ENCODE data around the gene MS4A6A.

MS4A6A gene

GRCh38 chr11:60165951-60166350, 16.9 kb downstream of the MS4A6A start:
- no peak overlapping the region for H3K4me3 ChIP-seq
- TF ChIP-seq, protein P1, sequence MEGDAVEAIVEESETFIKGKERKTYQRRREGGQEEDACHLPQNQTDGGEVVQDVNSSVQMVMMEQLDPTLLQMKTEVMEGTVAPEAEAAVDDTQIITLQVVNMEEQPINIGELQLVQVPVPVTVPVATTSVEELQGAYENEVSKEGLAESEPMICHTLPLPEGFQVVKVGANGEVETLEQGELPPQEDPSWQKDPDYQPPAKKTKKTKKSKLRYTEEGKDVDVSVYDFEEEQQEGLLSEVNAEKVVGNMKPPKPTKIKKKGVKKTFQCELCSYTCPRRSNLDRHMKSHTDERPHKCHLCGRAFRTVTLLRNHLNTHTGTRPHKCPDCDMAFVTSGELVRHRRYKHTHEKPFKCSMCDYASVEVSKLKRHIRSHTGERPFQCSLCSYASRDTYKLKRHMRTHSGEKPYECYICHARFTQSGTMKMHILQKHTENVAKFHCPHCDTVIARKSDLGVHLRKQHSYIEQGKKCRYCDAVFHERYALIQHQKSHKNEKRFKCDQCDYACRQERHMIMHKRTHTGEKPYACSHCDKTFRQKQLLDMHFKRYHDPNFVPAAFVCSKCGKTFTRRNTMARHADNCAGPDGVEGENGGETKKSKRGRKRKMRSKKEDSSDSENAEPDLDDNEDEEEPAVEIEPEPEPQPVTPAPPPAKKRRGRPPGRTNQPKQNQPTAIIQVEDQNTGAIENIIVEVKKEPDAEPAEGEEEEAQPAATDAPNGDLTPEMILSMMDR (IDR thresholded peaks at IDR 0.05): no peak
- no peaks in the 10 kb centered on the region for H3K4me1 ChIP-seq
- DNase-seq: no peak
- H3K9me3 ChIP-seq: peaks cover 0 to 5% (median 0%) of the 10 kb centered on the region in 3 donors
- H3K36me3 ChIP-seq: no peaks in the 10 kb centered on the region
- H3K27me3 ChIP-seq: no peaks in the 10 kb centered on the region
- intact Hi-C loops (cut with DNase I; ENCODE audit: low total_unique reads): no loop called here
- H3K27ac ChIP-seq: no peak overlapping the region

DNA sequence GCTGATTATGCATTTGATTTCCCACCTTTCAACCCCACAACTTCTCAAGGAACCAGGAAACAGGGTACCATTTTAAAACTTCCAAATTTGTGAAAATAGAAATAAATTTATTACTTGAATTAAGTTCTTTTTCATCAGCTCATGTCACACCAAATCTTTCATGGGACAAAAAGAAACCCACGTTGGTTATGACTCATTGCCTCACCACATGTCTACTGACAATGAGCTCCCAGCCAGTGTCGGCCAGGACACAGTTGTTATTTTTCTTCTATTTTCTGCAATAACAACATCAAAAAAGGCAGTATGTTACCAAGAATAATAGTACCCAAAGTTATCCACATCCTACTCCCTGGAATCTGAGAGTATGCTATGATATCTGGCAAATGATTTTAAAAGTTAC, 17.3 kb downstream of the MS4A6A start:
- H3K27ac ChIP-seq: no peak overlapping the region
- intact Hi-C loops (cut with DNase I; ENCODE audit: low total_unique reads): no loop called here
- H3K4me3 ChIP-seq: no peak overlapping the region
- H3K9me3 ChIP-seq: peaks cover 0 to 5% (median 0%) of the 10 kb centered on the region in 3 donors
- no peak for DNase-seq
- TF ChIP-seq, protein P1 (IDR thresholded peaks at IDR 0.05): no peak
- no peaks in the 10 kb centered on the region for H3K27me3 ChIP-seq
- H3K4me1 ChIP-seq: no peaks in the 10 kb centered on the region
- no peaks in the 10 kb centered on the region for H3K36me3 ChIP-seq

- Histone ChIP-seq H3K27ac (no peak overlapping the region), H3K4me1 (no peaks in the 10 kb centered on the region), H3K36me3 (no peaks in the 10 kb centered on the region), H3K4me3 (no peak overlapping the region), H3K9me3 (peaks cover 0 to 5% (median 0%) of the 10 kb centered on the region in 3 donors), H3K27me3 (no peaks in the 10 kb centered on the region)
- TF ChIP-seq, protein P1 (IDR thresholded peaks at IDR 0.05): no peak
- intact Hi-C loops (cut with DNase I; ENCODE audit: low total_unique reads): no loop called here
- no peak for DNase-seq
Measured at GRCh38 chr11:60164550-60165075, 18.3 kb downstream of the MS4A6A start.

DNA sequence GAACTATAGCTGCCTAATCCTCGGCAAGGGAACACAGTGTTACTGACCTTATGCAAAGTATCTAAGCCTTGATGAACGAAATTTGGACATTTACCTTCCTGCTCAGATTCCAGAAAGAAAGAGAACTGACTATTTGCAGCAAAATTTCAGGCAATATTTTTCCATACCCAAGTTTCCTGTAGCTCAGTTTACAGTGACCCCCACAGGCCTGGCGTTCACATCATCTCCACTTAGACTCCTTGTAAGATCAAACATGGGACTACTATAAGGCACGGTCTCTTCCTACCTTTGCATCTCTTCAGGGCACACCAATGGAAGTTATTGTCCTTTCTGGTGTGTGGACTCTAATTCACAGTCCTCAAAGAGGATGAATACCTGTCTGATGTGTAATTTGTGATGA, 21.1 kb downstream of the MS4A6A start:
- Histone ChIP-seq H3K4me3 (no peak overlapping the region), H3K27ac (no peak overlapping the region), H3K36me3 (no peaks in the 10 kb centered on the region), H3K27me3 (no peaks in the 10 kb centered on the region), H3K4me1 (no peaks in the 10 kb centered on the region), H3K9me3 (no peaks in the 10 kb centered on the region)
- TF ChIP-seq, protein P1 (IDR thresholded peaks at IDR 0.05): no peak
- no peak for DNase-seq
- intact Hi-C loops (cut with DNase I; ENCODE audit: low total_unique reads): no loop called here

DNA sequence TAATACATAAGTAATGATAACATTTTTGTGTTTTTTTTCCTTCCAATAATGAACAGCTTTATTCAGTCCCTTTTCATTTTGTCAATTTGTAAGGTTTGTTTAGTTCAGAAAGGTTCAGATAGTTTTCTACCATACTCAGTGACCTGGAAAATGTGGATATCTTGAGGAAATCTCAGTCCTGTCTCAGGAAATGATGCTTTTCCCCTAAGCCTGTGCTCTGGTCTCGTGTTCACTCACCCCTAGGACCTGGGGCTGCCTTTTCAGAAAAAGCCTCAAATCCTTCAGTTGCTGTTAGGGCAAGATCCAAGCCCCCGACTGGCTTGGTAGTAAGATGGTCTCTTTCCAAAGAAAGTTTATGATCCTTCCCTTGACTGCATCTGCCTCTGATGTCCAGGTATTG, 21.8 kb downstream of the MS4A6A start:
- DNase-seq: no peak
- intact Hi-C loops (cut with DNase I; ENCODE audit: low total_unique reads): no loop called here
- no peaks in the 10 kb centered on the region for H3K27me3 ChIP-seq
- H3K4me1 ChIP-seq: no peaks in the 10 kb centered on the region
- no peak overlapping the region for H3K4me3 ChIP-seq
- H3K36me3 ChIP-seq: no peaks in the 10 kb centered on the region
- TF ChIP-seq, protein P1 (IDR thresholded peaks at IDR 0.05): no peak
- no peak overlapping the region for H3K27ac ChIP-seq
- H3K9me3 ChIP-seq: no peaks in the 10 kb centered on the region

DNA sequence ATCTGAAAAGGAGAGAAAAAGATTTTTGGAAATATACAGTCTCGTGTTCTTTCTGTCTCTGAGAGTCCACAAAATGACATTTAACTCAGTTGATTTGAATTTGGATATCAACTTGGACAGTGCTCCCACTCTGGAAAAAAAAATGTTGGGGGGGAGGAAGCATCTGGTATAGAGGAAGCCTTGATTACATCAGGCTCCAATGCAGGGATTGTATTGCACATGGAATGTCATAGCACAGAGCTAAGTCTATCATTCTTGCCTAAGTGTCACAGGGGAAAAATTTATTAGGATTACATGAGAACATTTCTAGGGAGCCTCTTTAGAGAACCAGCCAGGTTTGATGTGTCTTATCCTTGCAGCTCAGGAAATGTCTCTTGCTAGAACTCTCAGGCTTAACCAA, 23.0 kb downstream of the MS4A6A start:
- Histone ChIP-seq H3K4me3 (no peak overlapping the region), H3K27me3 (no peaks in the 10 kb centered on the region), H3K27ac (no peak overlapping the region), H3K36me3 (no peaks in the 10 kb centered on the region), H3K9me3 (no peaks in the 10 kb centered on the region), H3K4me1 (no peaks in the 10 kb centered on the region)
- intact Hi-C loops (cut with DNase I; ENCODE audit: low total_unique reads): no loop called here
- no peak for DNase-seq
- TF ChIP-seq, protein P1 (IDR thresholded peaks at IDR 0.05): no peak
